HG02642 (cell line): Measurements from ENCODE around the gene OR6C76.
"Not testable (repeated sequence)": the region's sequence is repeated elsewhere in the genome, so short reads cannot be mapped to it uniquely, and the experiment has no call there.

Experiments used
- ATAC-seq: cut with Tn5 transposase; IDR thresholded peaks from one replicate; pipeline ENCODE4 v1.9.1; 2021; ENCODE audit warnings: mild to moderate bottlenecking; ENCODE audit not compliant: unreplicated experiment, poor library complexity

OR6C76 gene

GRCh38 chr12:55464926-55465325 lies 38.9 kb downstream of the OR6C76 start:
- ATAC-seq, result not testable (repeated sequence)

- no peak for ATAC-seq
Measured at GRCh38 chr12:55467836-55468235, 41.8 kb downstream of the OR6C76 start.

GRCh38 chr12:55469291-55469690 lies 43.2 kb downstream of the OR6C76 start:
- no peak for ATAC-seq

GRCh38 chr12:55470088-55470829 lies 44.2 kb downstream of the OR6C76 start, which contains the start of gene OR6C70:
Gene OR6C70 (minus strand): TSS chr12:55470138. CDS start chr12:55470138, 0 bp downstream.
- ATAC-seq, result no peak

GRCh38 chr12:55472264-55472663 lies 46.2 kb downstream of the OR6C76 start:
- no peak for ATAC-seq
